NCI-H146 treated with DMSO at 0.1 percent for 48 hours (cell line): ENCODE results near the gene SLC9A9.

Source experiments
- DNase-seq: peaks from one replicate; lab custom pipeline; 2025; ENCODE audit not compliant: unreplicated experiment; lab: John Stamatoyannopoulos, UW

The SLC9A9 gene

GRCh38 chr3:143232981-143233380, 615.3 kb downstream of the SLC9A9 start:
- DNase-seq, result no peak

- no peak for DNase-seq
These were observed 619.9 kb downstream of the SLC9A9 start for GRCh38 chr3:143228405-143228804.

DNA sequence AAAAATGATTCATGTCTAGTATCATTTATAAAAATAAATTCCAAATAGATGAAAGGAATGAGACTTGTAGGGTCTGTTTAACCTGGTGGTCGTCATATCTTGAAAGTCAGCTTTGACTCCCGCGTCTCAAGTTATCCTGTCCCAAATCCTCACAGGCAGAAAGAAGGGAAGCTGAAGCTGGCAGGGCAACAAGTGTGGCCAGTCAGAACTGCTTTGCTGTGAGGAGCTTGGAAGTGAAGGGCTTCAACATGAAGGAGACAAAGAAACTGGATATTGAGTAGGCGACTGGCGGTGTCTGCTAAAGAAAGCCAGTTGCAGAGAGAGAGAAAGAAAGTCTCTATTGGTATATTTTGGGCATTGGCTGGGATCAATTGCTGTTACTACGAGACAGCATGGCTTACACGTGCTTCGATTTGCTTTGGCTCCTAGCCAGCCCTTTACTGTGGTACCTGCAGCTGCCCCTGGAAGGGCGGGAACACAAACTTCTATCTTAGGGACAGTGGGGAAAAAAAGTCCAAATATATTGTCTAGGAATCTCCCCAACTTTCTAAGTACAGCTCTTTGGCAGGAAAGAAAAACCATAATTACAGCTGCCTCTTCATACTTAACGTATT, 621.5 kb downstream of the SLC9A9 start:
- DNase-seq, result no peak

DNA sequence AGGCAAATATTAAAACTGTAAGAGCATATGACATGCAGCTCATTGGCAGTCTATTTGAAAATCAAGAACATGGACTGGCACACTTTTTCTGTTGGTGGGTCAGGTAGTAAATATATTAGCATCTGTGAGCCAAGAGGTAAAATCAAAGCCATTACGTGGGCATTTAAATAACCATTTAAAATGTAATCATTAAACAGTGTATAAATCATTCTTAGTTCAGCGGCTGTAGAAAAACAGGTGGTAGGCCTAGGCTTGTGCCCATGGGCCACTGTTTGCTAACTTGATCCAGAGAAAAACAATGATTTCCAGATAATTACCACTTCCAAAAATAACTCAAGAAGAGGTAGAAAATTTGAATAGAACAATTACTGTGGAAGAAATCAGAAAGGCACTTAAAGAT, 623.6 kb downstream of the SLC9A9 start:
- DNase-seq, result peak; percentile 62

DNA sequence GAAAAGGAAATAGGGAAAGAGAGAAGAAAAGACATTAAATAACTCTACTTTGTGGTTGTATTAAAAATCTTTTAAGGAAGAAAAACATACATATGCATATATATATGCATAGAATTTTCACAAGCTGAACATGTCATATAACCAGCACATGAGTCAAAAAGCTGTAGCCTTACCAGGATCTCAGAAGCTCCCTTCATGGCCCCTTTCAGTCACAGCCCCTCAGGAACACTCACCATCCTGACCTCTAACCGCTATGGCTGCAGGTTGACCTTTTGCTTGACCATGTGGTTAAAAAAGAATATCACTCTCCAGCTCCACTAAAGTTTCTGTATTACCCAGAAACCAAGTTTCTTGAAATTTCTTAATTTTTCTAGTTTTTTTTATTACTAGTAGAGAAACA, 625.3 kb downstream of the SLC9A9 start:
- no peak for DNase-seq

DNA sequence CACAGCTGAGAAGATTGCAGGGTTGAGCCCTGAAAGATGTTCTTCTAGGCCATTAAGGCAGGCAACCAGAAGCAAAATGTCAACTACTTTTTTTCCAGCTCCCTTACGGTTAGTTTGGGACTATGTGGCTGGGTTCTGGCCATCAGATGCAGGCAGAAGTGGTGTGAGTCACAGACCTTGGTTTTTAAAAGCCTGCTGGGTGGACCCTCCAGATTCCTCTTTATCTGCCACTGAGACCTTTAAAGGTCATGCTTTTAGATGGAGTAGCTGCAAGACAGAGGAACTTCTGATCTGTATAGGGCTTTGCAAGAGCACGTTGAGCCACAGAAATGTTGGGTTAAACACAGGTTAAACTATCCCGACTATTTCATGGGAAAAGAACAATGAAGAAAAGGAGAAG, 625.8 kb downstream of the SLC9A9 start:
- DNase-seq, result no peak

DNA sequence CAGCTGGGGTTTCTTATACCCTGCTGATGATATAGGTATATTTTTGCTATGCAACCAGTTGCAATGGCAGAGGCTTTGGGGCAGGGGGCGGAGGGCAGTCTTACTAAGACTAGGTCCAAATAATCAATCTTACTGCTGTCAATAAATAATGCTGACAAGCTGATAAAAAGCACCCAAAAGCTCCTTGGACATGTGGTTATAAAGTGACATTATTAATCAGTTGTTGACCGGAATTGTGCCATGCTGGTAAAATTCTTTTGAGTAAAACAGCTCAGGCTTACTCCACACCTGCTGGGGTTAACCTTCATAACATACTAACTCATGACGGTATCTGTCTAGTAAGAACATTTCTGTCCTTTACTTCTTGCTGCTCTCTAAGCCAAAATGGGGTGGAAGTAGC, 626.8 kb downstream of the SLC9A9 start:
- DNase-seq, result no peak

GRCh38 chr3:143220741-143221140, 627.5 kb downstream of the SLC9A9 start:
- DNase-seq, result no peak

DNA sequence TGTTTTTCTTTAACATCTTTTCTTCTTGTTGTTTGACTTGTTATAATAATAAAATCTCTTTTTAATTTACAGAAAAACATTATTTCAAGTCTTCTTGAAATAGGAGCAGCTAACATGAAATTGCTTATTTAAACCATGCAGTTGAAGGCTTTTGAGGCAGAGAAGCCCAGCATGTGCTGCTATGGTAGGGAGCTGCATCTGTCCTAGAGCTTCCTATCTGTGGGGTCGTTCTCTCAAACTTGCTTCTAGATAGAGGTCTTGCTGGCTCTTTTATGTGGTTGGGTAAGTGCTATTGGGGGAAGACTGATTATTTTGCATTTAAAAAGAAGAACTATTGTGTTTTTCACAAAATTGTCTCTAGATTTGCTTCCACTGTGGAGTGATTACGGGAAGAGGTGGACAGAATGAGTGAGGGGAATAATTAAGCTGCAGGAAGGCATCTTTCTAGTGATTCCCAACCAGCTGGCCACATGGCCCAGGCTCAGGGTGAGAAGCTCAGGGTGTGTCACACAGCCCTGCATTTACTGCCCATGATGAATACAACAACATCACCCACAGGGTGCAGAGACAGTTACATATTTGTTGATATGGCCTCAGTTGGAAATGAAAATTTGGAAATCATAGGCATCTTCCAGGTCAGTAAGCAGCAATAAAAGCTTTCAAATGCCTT, 630.0 kb downstream of the SLC9A9 start:
- DNase-seq, result no peak

GRCh38 chr3:143217283-143217682, 631.0 kb downstream of the SLC9A9 start:
- DNase-seq, result no peak

- no peak for DNase-seq
These were observed 631.5 kb downstream of the SLC9A9 start for GRCh38 chr3:143216709-143217182.
